MM.1S (cell line): ENCODE results near the gene EMC1.

ENCODE experiments used
- DNase-seq: peaks from one replicate; pipeline ENCODE4 v3.0.0-alpha.2; 2015
- H2AFZ ChIP-seq: fragments of 300-600 bp; sonication (generic); 2 replicates; pipeline ENCODE4 v1.6.0; 2016; ENCODE audit warnings: antibody characterized with exemption, low read length
- H3F3A ChIP-seq: fragments of 300-600 bp; sonication (generic); 2 replicates; pipeline ENCODE4 v1.6.1; 2016; ENCODE audit warnings: mild to moderate bottlenecking, antibody characterized with exemption, low read length, moderate library complexity, mixed read lengths; ENCODE audit not compliant: insufficient read depth
- H3K27ac ChIP-seq: fragments of 300-600 bp; sonication (generic); 2 replicates; pipeline ENCODE4 v1.5.1; 2016; ENCODE audit warnings: mild to moderate bottlenecking, low read length
- H3K27me3 ChIP-seq: fragments of 300-600 bp; sonication (generic); replicated peaks from 2 replicates; pipeline ENCODE4 v1.6.0; 2016; ENCODE audit warnings: low read length; ENCODE audit not compliant: insufficient read depth
- H3K36me3 ChIP-seq: fragments of 300-600 bp; sonication (generic); replicated peaks from 2 replicates; pipeline ENCODE4 v1.6.1; 2016; ENCODE audit warnings: mild to moderate bottlenecking, low read length, mixed read lengths; ENCODE audit not compliant: insufficient read depth
- H3K4me1 ChIP-seq: fragments of 300-600 bp; sonication (generic); 2 replicates; pipeline ENCODE4 v1.6.1; 2016; ENCODE audit warnings: low read length, mixed read lengths
- H3K4me2 ChIP-seq: fragments of 300-600 bp; sonication (generic); 2 replicates; pipeline ENCODE4 v1.6.0; 2016; ENCODE audit warnings: low read depth, low read length
- H3K4me3 ChIP-seq: fragments of 300-600 bp; sonication (generic); 2 replicates; pipeline ENCODE4 v1.5.1; 2016; ENCODE audit warnings: low read length, mixed read lengths
- H3K79me2 ChIP-seq: fragments of 300-600 bp; sonication (generic); 2 replicates; pipeline ENCODE4 v1.6.1; 2016; ENCODE audit warnings: mixed run types, low read length, mixed read lengths
- H3K9ac ChIP-seq: fragments of 300-600 bp; sonication (generic); 2 replicates; pipeline ENCODE4 v1.6.1; 2016; ENCODE audit warnings: low read length, mixed read lengths
- H3K9me2 ChIP-seq: fragments of 300-600 bp; sonication (generic); replicated peaks from 2 replicates; pipeline ENCODE4 v1.6.1; 2016; ENCODE audit warnings: mild to moderate bottlenecking, low read length, mixed read lengths; ENCODE audit not compliant: insufficient read depth
- H3K9me3 ChIP-seq: fragments of 300-600 bp; sonication (generic); replicated peaks from 2 replicates; pipeline ENCODE4 v1.6.1; 2016; ENCODE audit warnings: mild to moderate bottlenecking, low read length, mixed read lengths; ENCODE audit not compliant: insufficient read depth
- H4K20me1 ChIP-seq: fragments of 300-600 bp; sonication (generic); 2 replicates; pipeline ENCODE4 v1.6.1; 2016; ENCODE audit warnings: mild to moderate bottlenecking, low read length, moderate library complexity, mixed read lengths; ENCODE audit not compliant: insufficient read depth
- EZH2 ChIP-seq: fragments of 300-600 bp; sonication (generic); optimal IDR thresholded peaks from 2 replicates; pipeline ENCODE3; 2017; ENCODE audit warnings: low read depth, mild to moderate bottlenecking, antibody characterized with exemption, low read length, mixed read lengths
- EZH2phosphoT487 ChIP-seq: fragments of 300-600 bp; sonication (generic); IDR thresholded peaks from 2 replicates; pipeline ENCODE4 v1.6.1; 2018; ENCODE audit warnings: antibody characterized with exemption, low read length
- TF ChIP-seq, protein P1 (sequence below): fragments of 300-600 bp; sonication (generic); IDR thresholded peaks from 2 replicates; pipeline ENCODE4 v1.5.1; 2016; ENCODE audit warnings: antibody characterized with exemption, low read length, mixed read lengths

The EMC1 gene

GRCh38 chr1:19229828-19230325 lies 21.4 kb downstream of the EMC1 start:
- H3K79me2 ChIP-seq, result no peaks in the 10 kb centered on the region; the same call in 1 of the 2 replicates
- H3K27me3 ChIP-seq, result no peaks in the 10 kb centered on the region
- TF ChIP-seq EZH2 (no peak), EZH2phosphoT487 (no peak)
- TF ChIP-seq, protein P1, sequence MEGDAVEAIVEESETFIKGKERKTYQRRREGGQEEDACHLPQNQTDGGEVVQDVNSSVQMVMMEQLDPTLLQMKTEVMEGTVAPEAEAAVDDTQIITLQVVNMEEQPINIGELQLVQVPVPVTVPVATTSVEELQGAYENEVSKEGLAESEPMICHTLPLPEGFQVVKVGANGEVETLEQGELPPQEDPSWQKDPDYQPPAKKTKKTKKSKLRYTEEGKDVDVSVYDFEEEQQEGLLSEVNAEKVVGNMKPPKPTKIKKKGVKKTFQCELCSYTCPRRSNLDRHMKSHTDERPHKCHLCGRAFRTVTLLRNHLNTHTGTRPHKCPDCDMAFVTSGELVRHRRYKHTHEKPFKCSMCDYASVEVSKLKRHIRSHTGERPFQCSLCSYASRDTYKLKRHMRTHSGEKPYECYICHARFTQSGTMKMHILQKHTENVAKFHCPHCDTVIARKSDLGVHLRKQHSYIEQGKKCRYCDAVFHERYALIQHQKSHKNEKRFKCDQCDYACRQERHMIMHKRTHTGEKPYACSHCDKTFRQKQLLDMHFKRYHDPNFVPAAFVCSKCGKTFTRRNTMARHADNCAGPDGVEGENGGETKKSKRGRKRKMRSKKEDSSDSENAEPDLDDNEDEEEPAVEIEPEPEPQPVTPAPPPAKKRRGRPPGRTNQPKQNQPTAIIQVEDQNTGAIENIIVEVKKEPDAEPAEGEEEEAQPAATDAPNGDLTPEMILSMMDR, result no peak
- H2AFZ ChIP-seq, result no peak overlapping the region
- H3K4me2 ChIP-seq, result no peak overlapping the region
- no peaks in the 10 kb centered on the region for H3K4me1 ChIP-seq
- H3K9me2 ChIP-seq, result no peaks in the 10 kb centered on the region
- DNase-seq, result no peak
- H3K9ac ChIP-seq, result no peak overlapping the region
- H3K9me3 ChIP-seq, result no peaks in the 10 kb centered on the region
- no peak overlapping the region for H3K4me3 ChIP-seq
- H3K36me3 ChIP-seq, result peaks cover 12% of the 10 kb centered on the region
- no peaks in the 10 kb centered on the region for H4K20me1 ChIP-seq
- no peaks in the 10 kb centered on the region for H3F3A ChIP-seq
- H3K27ac ChIP-seq, result no peak overlapping the region

DNA sequence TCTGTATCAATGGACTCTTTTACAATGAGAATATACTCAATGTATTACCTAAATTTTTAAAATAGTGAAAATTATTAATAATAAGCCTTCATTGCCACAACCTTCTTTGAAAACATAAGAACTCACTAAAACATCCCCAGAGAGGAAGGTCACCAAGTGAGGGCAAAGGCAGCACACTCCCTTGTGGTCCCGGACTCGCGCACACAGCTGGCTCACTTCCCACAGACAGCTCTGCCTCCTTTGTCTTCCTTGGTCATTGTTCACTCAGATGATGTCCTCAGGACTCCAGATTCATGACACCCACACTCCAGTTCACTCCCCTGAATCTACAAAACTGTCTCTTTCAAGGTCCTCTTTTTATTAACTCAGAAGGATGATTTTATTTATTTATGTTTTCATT lies 22.1 kb downstream of the EMC1 start:
- no peak overlapping the region for H2AFZ ChIP-seq
- TF ChIP-seq, protein P1, result no peak
- TF ChIP-seq EZH2phosphoT487, result no peak
- TF ChIP-seq EZH2, result no peak
- no peak for DNase-seq
- no peak overlapping the region for H3K4me3 ChIP-seq
- no peak overlapping the region for H3K4me2 ChIP-seq
- peaks cover 12% of the 10 kb centered on the region for H3K36me3 ChIP-seq
- H3K4me1 ChIP-seq, result no peaks in the 10 kb centered on the region
- no peaks in the 10 kb centered on the region for H3K27me3 ChIP-seq
- H3K9me2 ChIP-seq, result no peaks in the 10 kb centered on the region
- no peaks in the 10 kb centered on the region for H3F3A ChIP-seq
- H3K27ac ChIP-seq, result no peak overlapping the region
- H3K9me3 ChIP-seq, result no peaks in the 10 kb centered on the region
- no peaks in the 10 kb centered on the region for H4K20me1 ChIP-seq
- no peak overlapping the region for H3K9ac ChIP-seq
- no peaks in the 10 kb centered on the region; the same call in 1 of the 2 replicates for H3K79me2 ChIP-seq

GRCh38 chr1:19222979-19223824 lies 28.1 kb downstream of the EMC1 start:
- H3K9me2 ChIP-seq, result no peaks in the 10 kb centered on the region
- H3F3A ChIP-seq, result no peaks in the 10 kb centered on the region
- H3K27ac ChIP-seq, result no peak overlapping the region
- H3K36me3 ChIP-seq, result peaks cover 14% of the 10 kb centered on the region
- no peak for DNase-seq
- H3K4me1 ChIP-seq, result no peaks in the 10 kb centered on the region
- H3K79me2 ChIP-seq, result peaks cover 9% of the 10 kb centered on the region
- no peak overlapping the region for H2AFZ ChIP-seq
- H4K20me1 ChIP-seq, result no peaks in the 10 kb centered on the region
- no peak overlapping the region for H3K4me3 ChIP-seq
- TF ChIP-seq EZH2phosphoT487 (no peak), EZH2 (no peak)
- TF ChIP-seq, protein P1, result no peak
- no peaks in the 10 kb centered on the region for H3K27me3 ChIP-seq
- no peak overlapping the region for H3K9ac ChIP-seq
- no peak overlapping the region for H3K4me2 ChIP-seq
- no peaks in the 10 kb centered on the region for H3K9me3 ChIP-seq
